Measurements from ENCODE around the gene TIPARP.
"Not testable (repeated sequence)": the region's sequence is repeated elsewhere in the genome, so short reads cannot be mapped to it uniquely, and the experiment has no call there.

TIPARP gene

GRCh38 chr3:156646958-156647357, 27.4 kb upstream of the TIPARP start:
- DNase-seq (ENCODE audit: low read depth in 2 of 2), result no peak

- DNase-seq (ENCODE audit: low read depth in 2 of 2), result no peak
Measured at GRCh38 chr3:156648086-156648485, 26.3 kb upstream of the TIPARP start.

GRCh38 chr3:156649681-156650080, 24.7 kb upstream of the TIPARP start:
- DNase-seq (ENCODE audit: low read depth in 2 of 2), result no peak

- not testable (repeated sequence) for DNase-seq (ENCODE audit: low read depth in 2 of 2)
Measured at GRCh38 chr3:156652661-156653060, 21.7 kb upstream of the TIPARP start.

GRCh38 chr3:156654834-156655233, 19.6 kb upstream of the TIPARP start:
- no peak for DNase-seq (ENCODE audit: low read depth in 2 of 2)

GRCh38 chr3:156655819-156656550, 18.4 kb upstream of the TIPARP start:
- DNase-seq (ENCODE audit: low read depth in 2 of 2), result no peak

GRCh38 chr3:156657440-156657839, 16.9 kb upstream of the TIPARP start:
- DNase-seq (ENCODE audit: low read depth in 2 of 2), result no peak

GRCh38 chr3:156657862-156658731, 16.3 kb upstream of the TIPARP start:
- DNase-seq (ENCODE audit: low read depth in 2 of 2), result no peak

GRCh38 chr3:156658732-156659090, 15.7 kb upstream of the TIPARP start:
- no peak for DNase-seq (ENCODE audit: low read depth in 2 of 2)

- no peak for DNase-seq (ENCODE audit: low read depth in 2 of 2)
Measured at GRCh38 chr3:156659260-156659659, 15.1 kb upstream of the TIPARP start.

GRCh38 chr3:156661155-156661554, 13.2 kb upstream of the TIPARP start:
- DNase-seq (ENCODE audit: low read depth in 2 of 2), result no peak

GRCh38 chr3:156664011-156664830, 10.2 kb upstream of the TIPARP start:
- no peak for DNase-seq (ENCODE audit: low read depth in 2 of 2)

GRCh38 chr3:156664831-156665178, 9.6 kb upstream of the TIPARP start:
- no peak for DNase-seq (ENCODE audit: low read depth in 2 of 2)

- no peak for DNase-seq (ENCODE audit: low read depth in 2 of 2)
Measured at GRCh38 chr3:156665291-156665690, 9.1 kb upstream of the TIPARP start.

- DNase-seq (ENCODE audit: low read depth in 2 of 2), result no peak
Measured at GRCh38 chr3:156666073-156666472, 8.3 kb upstream of the TIPARP start.

GRCh38 chr3:156668073-156668763, 6.2 kb upstream of the TIPARP start:
- no peak for DNase-seq (ENCODE audit: low read depth in 2 of 2)

- DNase-seq (ENCODE audit: low read depth in 2 of 2), result no peak
Measured at GRCh38 chr3:156670077-156670476, 4.3 kb upstream of the TIPARP start.

- no peak for DNase-seq (ENCODE audit: low read depth in 2 of 2)
Measured at GRCh38 chr3:156670652-156671051, 3.7 kb upstream of the TIPARP start.

GRCh38 chr3:156673732-156674045, 701 bp upstream of the TIPARP start:
- no peak for DNase-seq (ENCODE audit: low read depth in 2 of 2)

GRCh38 chr3:156674911-156675829, 780 bp downstream of the TIPARP start:
- peak; percentile 5 to 17 for DNase-seq (ENCODE audit: low read depth in 2 of 2)
